KOPT-K1 (cell line): ENCODE results near the gene COX4I1.

Source experiments
- H3K27ac ChIP-seq: fragments of 200-600 bp; sonication (generic); 2 replicates; pipeline ENCODE4 v1.5.1; 2016; ENCODE audit warnings: antibody characterized with exemption, mild to moderate bottlenecking, low read depth, low read length; ENCODE audit not compliant: poor library complexity, severe bottlenecking
- H3K36me3 ChIP-seq: fragments of 200-600 bp; sonication (generic); 2 replicates; pipeline ENCODE4 v1.5.1; 2017; ENCODE audit warnings: antibody characterized with exemption, mild to moderate bottlenecking, low read length, moderate library complexity; ENCODE audit not compliant: insufficient read depth
- H3K9me3 ChIP-seq: fragments of 200-600 bp; sonication (generic); 2 replicates; pipeline ENCODE4 v1.5.1; 2017; ENCODE audit warnings: antibody characterized with exemption, low read length, mild to moderate bottlenecking; ENCODE audit not compliant: insufficient read depth, poor library complexity, severe bottlenecking

Gene COX4I1

DNA sequence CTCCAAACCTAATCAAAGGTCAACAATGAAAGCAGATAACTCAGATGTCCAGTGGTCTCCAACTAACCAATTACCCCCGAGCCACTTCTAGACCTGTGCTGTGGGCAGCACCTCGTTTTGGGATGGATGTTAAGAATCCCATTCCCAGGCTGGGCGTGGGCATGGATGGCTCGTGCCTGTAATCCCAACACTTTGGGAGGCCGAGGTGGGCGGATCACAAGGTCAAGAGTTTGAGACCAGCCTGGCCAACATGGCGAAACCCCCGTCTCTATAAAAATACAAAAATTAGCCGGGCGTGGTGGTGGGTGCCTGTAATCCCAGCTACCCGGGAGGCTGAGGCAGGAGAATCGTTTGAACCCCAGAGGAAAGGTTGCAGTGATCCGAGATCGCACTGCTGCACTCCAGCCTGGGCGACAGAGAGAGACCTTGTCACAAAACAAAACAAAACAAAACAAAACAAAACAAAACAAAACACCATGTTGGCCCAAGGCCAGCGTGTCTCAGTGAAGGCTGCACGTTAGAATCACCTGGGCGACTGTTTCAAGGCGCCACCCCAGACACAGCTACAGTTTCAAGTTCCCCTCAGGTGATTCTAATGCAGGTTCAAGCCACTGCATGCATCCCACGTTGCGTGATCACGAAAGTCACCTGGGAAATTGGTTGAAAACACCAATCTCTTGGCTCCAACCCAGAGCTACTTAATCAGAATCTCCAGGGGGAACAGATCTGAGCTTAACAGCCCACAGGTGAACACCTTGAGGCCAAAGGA is 21.3 kb downstream of the COX4I1 start:
- H3K9me3 ChIP-seq: no peaks in the 10 kb centered on the region
- H3K36me3 ChIP-seq: no peaks in the 10 kb centered on the region
- no peak overlapping the region for H3K27ac ChIP-seq

DNA sequence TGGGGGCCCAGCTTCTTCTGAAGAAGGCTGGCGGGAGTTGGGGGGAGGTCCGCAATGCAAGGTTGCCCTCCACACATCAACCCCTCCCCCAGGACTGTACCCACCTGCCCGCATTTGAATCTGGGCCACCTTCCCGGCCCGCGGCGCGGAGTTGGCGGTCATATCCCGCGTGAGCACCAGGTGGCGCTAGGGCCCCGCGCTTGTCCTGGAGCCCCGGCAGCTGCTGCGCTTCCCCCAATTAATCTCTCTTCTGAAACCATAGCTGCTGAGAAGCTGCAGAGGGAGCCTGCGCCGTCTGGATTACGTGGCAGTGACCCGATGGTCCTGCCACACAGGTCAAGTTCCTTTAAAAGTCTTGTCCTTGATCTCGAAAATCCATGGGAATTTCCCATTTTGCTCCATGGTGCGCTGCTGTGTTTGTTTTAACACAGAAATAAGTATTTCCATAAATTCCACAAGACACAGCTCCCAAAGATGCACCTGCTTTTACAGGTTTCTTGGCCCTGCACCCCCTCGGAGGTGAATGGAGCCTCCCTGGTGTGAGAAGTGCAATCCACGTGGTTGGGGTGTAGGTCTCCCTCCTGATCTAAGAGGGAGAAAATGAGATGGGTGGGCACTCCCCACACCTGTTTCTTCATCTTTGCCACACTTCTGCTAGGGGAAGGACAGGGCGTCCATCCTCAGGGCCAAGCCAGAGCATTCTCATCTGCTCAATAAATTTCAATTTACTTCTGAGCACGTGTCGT is 22.1 kb downstream of the COX4I1 start:
- Histone ChIP-seq H3K9me3 (no peaks in the 10 kb centered on the region), H3K27ac (no peak overlapping the region), H3K36me3 (no peaks in the 10 kb centered on the region)

DNA sequence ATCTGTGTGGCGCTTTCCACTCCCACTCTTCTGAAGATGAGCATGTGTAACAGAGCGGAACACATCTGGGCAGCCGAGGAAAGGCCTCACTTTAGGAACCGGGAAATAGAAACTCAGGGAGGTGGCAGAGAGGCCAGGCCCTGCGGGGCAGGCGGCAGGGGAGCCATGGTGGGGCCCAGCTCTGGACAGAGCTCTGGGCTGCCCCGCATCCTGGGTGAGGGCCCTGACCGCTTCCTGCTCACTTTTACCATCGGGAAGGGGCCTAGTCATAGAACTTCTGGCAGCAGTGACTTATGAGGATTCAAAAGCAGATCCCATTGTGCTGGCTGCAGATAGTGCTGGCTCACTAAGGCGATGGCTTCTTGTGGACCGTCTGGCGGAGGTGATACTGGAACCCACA is 22.6 kb downstream of the COX4I1 start:
- Histone ChIP-seq H3K9me3 (no peaks in the 10 kb centered on the region), H3K27ac (no peak overlapping the region), H3K36me3 (no peaks in the 10 kb centered on the region)

DNA sequence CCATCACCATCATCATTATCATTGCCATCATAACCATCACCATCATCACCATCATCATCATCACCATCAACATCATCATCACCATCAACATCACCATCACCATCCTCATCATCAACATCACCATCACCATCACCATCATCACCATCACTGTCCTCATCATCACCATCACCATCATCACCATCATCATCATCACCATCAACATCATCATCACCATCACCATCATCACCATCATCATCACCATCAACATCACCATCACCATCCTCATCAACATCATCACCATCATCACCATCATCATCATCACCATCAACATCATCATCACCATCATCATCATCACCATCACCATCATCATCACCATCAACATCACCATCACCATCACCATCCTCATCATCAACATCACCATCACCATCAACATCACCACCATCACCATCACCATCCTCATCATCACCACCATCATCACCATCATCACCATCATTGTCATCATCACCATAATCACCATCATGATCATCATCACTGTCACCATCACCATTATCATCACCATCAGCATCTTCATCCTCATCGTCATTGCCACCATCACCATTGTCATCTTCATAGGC is 23.9 kb downstream of the COX4I1 start:
- Histone ChIP-seq H3K27ac (no peak overlapping the region), H3K36me3 (no peaks in the 10 kb centered on the region), H3K9me3 (no peaks in the 10 kb centered on the region)

DNA sequence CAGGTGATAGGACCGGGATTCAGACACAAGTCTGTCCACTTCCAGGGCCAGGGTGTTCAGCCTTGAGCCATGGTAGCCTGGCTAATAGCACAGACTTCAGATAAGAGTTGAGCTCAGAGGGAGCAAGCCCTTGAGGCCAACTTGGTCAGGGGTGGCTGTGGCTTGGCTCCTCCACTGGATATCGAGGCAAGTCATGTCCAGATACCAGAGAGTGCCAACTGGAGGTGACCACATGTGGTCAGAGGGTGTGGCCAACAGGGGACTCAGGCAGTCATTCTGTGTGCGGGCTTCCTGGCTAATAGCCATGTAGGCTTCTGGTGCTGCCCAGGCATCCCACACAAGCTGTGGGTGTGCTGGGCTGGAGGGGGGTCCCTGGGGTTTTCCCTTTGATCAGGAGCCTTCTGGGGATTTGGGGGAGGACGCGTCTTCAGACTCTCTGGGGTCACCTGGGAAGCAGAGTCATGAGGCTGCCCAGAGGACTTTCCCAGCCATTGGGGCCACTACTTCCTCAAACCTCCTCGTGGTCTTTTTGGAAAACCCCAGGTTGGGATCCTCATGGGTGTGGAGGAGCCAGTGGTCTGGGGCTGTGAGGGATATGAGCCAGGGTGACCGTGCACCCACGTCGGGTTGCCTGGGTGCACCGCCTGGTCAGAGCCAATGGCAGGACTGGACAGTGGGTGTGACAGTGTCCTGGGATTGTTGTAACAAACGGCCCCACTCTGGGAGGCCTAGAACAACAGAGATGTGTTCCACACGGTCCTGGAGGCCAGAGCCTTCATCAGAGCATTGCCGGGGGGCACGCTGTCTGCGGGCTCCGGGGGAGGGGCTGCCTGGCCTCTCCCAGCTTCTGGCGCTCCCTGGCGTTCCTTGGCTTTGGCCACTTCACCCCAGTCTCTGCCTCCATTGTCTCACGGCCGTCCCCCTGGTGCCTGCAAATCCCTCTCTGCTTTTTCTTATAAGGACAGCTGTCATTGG is 25.0 kb downstream of the COX4I1 start:
- H3K36me3 ChIP-seq: no peaks in the 10 kb centered on the region
- no peaks in the 10 kb centered on the region for H3K9me3 ChIP-seq
- no peak overlapping the region for H3K27ac ChIP-seq

DNA sequence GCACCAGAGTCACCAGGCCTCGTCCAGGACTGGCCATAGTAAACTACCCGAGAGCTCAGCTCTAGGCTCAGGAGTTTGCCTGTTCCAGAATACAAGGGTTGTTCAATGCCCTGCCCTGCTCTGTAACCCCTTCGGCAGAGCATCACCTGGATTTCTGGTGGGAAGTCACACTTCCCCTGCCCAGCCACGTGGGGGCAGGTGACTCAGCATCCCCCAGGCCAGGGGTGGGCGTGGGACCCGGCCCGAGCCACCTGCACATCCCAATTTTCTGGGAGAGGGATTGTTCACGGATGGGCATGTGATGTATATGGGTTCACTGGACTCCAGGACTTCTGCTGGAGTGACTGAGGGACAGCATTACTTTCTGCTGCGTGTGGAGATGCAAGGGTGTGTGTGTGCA is 25.8 kb downstream of the COX4I1 start:
- no peaks in the 10 kb centered on the region for H3K36me3 ChIP-seq
- H3K27ac ChIP-seq: no peak overlapping the region
- no peaks in the 10 kb centered on the region for H3K9me3 ChIP-seq

DNA sequence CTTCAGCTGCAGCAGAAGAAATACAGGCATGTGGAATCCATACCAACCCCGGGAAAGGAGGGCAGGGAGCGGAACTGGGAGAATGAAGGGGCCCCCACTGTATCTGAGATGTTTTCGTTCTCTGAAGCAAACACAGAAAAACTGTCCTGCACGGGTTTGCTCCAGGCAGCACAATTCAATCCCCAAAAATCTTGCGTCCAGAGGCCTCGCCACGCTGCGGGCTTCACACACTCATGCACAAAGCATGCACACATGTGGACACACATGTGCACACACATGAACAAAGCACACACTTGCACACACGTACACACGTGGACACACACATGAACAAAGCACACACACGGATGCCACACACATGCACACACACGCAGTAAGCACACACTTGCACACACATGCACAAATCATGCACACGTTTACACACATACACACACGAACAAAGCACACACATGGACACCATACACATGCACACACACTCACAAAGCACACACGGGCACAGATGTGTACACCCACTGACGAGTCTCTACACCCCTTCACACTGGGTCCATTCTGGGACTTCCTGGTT is 27.3 kb downstream of the COX4I1 start:
- no peaks in the 10 kb centered on the region for H3K36me3 ChIP-seq
- no peaks in the 10 kb centered on the region for H3K9me3 ChIP-seq
- no peak overlapping the region for H3K27ac ChIP-seq

DNA sequence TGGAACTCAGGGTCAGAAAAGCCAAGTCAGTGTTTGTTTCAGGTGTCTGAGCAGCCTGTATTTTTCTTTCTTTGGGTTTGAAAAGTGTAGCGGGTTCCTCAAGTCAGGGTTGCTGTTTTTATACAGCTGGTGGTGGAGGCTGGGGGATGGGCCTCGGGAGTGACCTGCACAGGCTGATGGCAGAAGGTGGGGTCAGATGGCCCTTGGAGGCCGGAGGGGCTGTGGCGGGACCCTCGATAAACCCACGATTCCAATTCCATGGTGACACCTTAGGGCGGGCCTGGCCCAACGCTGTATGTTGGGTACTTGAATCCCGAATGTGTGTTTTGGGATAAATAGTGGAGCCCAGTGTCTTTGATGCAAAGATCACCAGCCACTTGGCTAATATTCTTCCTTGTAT is 28.7 kb downstream of the COX4I1 start:
- no peaks in the 10 kb centered on the region for H3K36me3 ChIP-seq
- no peak overlapping the region for H3K27ac ChIP-seq
- peaks cover 4% of the 10 kb centered on the region for H3K9me3 ChIP-seq

DNA sequence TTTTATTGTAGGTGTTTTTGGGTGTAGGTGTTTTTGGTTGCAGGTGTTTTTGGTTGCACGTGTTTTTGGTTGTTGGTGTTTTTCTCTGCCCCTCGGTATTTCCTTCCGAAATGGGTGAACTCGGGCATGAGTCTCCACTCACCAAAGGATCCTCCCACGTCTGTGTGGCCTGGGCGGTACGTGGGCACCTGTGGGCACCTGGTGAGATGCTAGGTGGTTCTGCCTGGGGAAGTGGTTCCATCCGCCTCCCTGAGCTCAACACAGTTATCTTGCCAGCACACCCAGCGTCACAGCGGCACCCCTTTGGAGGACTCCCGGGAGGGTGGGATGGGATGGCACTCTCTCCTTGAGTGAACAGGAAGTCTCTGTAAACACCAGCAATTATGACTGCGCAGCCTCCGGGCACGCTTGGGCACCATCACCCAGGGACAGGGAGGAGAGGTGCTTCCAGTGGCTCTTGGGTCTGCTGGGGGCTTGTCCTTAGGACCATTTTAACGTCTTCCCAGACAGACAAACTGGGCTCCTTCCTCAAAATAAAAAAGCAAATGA is 29.8 kb downstream of the COX4I1 start:
- H3K36me3 ChIP-seq: no peaks in the 10 kb centered on the region
- no peak overlapping the region for H3K27ac ChIP-seq
- H3K9me3 ChIP-seq: peaks cover 10% of the 10 kb centered on the region

DNA sequence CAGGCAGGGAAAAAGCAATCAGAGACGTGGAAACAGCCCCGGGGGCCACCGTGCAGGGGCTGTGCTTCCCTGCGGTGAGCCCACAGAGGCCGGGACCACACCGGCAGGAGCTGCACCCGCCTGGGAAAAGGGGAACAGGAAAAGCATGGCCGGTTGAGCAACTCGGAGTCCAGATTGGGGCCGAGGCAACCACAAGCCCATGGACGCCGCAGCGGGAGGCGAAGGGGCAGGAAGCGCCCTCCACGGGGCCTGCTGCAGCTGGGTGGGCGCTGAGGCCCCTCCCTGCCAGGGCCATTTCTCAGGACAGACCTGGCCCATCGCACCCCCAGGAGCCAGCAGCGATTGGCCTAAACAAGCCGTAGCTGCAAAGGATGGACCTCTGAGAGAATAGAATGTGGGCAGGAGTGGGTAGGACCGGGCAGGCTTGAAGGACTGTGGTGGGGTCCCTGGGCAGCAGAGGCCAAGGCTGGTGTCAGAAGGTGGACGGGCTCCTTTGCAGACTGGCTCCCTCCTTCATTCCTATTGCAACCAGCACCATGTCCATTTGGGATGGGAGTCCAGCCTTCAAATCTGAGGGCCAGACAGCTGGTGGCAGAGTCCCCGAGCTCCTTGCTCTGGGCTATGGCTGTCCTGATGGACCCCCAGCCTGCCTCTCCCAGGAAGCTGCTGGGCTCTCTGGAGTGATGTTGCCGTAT is 30.4 kb downstream of the COX4I1 start:
- H3K36me3 ChIP-seq: no peaks in the 10 kb centered on the region
- H3K27ac ChIP-seq: no peak overlapping the region
- H3K9me3 ChIP-seq: peaks cover 10% of the 10 kb centered on the region

DNA sequence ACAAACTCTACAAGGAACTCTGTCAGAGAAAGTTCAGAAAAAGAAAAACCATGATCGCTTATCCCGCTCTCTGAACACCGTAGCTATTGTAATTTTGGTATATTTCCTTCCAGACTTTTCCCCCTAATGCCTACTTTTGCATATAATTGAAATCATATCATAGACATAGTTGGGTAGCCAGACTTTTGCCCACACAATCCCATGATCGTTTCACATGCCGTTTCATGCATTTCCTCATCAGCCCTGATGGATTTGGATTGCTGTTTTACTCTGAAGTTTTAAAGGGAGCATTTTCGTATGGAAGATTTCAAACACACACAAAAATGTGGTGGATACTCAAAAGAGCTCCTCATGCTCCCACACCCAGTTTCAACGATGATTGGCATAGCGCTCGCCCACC is 31.3 kb downstream of the COX4I1 start:
- H3K9me3 ChIP-seq: peaks cover 10% of the 10 kb centered on the region
- no peak overlapping the region for H3K27ac ChIP-seq
- no peaks in the 10 kb centered on the region for H3K36me3 ChIP-seq

DNA sequence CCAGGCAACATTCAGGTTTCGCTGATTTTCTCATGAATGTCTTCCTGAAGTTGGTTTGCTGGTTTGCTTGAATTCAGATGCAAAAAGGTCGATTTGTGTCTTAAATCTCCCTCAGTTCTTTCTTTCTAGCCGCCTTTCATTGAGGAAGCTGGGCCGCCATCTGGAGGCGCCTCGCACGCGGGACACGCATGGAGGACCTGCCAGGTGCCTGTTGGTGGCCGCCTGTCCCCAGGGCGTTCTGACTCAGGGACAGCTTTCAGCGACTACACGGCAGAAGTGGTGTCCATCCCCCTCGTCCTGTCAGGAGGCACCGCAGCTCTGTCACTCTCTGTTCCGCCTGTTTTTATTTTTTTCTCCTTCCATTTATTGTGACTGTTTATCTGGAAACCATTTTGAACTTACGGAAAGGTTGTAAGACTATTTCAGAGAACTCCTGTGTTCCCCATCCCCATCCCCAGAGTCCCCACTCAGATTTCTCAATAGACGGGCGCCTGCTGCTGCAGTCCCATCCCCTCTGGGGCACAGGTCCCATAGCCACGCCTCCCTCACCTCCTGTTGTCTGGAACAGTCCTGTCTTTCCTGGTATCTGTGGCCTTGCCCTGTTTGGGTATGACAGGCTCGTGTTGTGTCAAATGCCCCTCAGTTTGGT is 33.2 kb downstream of the COX4I1 start:
- Histone ChIP-seq H3K27ac (no peak overlapping the region), H3K36me3 (no peaks in the 10 kb centered on the region), H3K9me3 (peaks cover 10% of the 10 kb centered on the region)

DNA sequence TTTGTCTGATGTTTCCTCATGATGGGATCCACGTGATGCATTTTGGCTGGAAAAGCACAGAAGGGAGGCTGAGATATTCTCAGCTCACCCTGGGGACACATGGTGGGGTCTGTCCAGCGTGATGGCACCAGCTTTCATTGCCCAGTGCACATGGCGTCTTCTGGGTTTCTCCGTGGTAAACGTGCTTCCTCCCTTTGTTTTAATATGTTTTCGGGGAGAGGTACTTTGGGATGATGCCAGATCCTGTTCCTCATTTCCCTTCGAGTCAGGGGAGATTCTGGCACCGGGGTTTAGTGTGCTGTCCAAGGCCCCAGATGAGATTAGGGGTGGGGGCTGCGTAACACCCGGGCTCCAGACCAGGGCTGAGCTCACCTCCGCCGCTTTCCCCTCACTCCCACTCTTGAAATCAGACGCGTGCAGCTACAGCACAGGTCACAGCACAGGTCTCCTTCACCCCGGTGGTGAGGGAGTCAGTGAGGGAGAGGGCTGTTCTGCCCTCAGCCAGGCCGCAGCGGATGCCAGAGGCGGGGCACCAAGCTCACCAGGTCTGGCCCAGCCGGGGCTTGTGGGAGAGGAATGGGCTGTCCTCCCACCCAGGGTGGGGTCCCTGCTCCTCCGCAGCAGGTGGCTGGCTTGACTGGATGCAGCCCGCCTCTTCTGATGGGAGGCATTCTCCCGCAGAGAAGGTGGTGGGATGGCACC is 33.9 kb downstream of the COX4I1 start:
- Histone ChIP-seq H3K9me3 (peaks cover 10% of the 10 kb centered on the region), H3K27ac (no peak overlapping the region), H3K36me3 (no peaks in the 10 kb centered on the region)
